COR-L47 (cell line): ENCODE data around the gene IGSF10.

Experiments used
- DNase-seq: peaks from one replicate; lab custom pipeline; 2025; lab: John Stamatoyannopoulos, UW

IGSF10 gene

DNA sequence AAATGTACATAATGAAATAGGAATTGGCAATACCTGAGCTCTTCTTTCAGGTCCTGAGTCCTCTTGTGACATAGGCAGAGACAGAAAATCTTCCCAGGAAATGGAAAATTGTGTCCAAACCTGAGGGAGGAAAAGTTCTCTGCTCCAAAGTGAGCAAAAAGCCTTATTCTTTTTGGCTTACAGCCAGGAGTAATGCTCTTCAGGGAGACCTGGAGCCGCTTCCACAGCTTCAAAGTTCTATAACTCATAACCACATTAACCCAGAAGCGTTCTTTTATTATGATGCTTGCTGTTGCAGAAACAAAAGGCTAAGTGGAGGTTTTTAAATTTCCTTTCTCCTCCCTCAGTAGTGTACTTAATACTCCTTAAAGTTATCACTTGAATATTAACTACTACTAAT is 633 bp downstream of the IGSF10 start:
- DNase-seq: no peak

DNA sequence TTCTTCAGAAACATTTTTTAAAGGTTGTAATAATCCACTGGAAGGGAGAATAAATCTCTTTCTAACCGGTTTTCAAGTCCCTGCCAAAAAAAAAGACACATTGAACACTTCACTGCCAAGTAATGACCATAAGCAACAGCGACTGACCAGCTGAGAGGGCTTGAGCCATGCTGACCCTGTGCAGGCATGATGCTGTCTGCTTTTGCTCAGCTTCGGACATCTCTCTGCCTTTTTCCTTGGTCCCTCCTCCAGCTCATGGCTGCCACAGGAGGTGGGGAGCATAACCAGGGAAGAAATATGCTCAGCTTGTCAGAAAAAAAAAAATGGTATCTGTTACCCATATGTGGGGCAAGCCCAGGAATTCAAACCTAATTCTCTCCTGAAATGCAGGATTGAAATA is 1.5 kb downstream of the IGSF10 start:
- DNase-seq: no peak

DNA sequence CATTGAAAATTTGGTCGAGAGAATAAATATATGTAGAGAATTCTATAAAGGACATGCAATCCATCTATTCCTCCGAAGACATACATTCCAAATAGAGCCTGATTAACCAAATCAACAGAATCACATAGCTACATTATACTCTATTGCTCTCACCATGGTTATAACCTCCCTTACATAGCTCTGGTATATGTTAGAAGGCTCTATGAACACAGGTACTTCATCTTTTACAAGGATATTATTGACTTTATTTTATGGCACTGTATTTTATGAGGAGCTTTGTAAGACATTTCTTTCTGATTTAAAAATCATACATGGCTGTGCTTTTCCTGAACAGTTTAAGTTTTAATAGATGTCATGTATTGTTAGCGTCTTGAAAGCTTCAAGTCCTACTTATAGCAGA is 4.8 kb downstream of the IGSF10 start:
- no peak for DNase-seq

DNA sequence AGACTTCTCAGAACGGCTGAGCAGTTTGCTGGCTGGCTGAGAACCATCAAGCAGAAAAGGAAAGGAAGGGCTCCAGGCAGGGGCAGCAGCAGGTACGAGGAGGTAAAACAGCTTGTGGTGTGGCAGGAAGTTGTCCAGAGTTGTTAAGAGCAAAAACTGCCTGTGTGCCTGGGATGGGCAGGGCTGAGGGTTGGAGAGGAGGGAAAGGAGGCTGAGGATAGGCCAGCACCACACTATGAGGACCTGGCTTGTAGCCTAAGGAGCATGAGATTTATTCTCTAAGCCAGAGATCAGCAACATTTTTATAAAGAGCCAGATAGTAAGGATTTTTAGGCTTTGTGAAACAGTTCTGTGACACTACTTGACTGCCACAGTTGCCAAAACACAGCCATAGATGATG is 8.0 kb downstream of the IGSF10 start:
- no peak for DNase-seq

DNA sequence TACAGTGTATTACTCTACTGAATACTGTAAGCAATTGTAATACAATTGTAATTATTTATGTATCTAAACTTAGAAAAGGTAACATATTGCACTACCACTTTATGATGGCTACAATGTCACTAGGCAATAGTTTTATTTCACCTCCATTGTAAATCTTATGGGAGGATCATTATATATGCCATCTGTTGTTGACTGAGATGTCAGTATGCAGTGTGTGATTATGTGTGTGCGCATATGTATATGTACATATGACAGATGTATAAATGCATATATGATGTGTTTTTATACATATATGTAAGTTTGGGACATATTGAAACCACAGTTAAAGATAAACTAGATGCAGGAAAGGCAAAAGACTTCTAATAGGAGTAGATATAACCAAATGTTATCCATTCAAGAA is 8.5 kb downstream of the IGSF10 start:
- no peak for DNase-seq

DNA sequence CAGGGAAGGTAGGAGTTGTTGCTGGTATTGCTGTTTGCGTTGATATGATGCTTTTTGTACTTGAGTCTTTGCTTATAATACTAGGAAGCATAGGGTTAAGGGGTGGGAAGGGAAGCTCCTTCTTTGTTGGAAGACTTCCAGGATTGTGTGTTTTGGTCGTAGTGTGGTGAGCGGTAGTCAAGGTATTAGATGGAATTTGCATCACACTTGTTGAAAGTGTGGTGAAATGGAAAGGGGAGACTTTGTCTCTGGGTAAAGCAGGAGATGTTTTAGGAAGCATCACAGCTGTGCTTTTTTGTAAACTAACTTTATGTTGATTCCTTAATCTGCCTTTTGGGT is 14.9 kb downstream of the IGSF10 start:
- DNase-seq: no peak

DNA sequence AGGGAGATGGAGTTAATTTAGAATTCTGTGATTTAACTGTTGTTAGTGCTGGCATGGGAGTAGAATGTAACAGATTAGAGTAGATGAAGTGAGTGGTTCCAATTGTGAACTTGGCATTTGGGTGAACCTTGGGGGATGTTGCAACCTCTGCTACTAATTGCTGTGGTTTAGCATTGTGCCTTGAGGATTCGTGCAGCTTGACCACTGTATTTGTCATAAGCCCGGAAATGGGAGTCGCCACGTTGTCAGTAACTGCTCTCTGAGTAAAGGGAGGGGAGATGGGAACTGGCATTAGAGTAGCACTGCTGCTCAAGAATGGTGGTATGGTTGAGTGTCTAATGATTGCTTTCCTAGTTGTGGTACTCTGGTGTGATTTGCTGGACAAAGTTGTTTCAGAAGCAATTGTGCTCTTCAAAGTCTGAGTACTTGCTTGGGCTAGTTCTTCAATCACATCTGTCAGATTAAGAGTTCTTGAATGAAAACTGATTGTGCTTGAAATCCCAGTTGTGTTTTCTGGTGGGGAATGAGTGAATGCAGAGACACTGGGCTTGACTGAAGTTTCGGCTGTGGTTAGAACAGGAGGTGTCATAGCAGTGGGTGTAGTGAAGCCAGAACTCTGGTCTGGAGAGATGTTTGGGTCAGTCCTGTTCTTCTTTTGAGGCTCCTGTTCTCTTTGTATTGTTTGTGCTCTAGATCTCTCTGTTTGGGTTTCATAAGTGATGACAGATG is 15.4 kb downstream of the IGSF10 start:
- DNase-seq: no peak

DNA sequence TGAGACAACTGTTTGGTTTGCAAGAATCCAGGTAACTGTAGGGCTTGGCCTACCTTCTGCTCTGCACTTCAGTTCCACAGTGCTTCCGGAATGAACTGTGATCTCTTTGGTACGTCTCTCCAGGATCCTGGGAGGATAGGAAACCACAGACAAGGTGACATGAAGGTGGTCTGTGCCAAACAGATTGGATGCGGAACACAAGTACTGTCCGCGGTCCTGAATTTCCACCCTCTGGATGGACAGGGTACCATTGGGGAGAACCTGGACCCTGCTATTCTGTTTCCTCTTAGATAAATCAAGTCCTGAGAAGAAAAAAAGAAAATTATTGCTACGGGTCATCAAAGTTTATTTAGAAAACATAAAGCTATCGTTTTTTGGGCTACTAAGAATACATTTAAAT is 17.3 kb downstream of the IGSF10 start:
- no peak for DNase-seq

DNA sequence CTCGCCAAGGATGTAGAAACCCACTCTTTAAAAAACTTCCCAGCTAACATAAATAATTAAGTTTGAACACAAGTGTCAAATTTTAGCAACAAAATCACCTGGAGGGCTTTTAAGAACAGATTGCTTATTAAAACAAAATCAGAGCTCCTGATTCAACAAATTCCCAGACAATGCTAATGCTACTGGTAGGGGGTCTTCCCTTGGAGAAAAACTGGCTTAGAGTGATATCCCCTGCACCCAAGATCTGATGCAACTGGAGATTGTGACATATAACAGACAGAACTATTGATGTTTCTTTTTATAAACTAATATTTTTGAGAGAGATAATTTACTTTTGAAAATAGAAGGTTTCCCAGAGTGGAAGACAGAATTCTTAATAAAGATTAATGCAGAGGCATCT is 19.9 kb downstream of the IGSF10 start:
- no peak for DNase-seq

DNA sequence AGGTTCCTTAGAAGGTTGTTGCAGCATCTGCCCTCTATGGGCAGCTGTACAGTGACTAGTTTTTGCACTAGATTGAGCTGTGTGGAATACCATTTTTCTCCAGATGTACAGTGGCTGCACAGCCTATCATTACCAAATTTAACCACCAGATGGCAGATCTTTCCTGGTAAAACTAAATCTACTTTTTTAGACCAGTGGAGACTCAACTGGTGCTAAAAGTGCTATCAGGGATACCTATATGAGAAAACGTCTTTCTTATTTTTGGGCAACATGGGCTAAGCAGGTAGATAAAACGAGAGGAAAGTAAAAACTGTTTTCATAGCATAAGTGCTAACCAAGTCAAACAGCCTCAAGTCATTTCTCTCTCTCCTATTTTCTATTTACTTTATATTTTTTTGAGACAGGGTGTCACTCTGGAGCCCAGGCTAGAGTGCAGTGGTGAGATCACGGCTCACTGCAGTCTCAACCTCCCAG is 21.2 kb downstream of the IGSF10 start:
- DNase-seq: peak; percentile 77

DNA sequence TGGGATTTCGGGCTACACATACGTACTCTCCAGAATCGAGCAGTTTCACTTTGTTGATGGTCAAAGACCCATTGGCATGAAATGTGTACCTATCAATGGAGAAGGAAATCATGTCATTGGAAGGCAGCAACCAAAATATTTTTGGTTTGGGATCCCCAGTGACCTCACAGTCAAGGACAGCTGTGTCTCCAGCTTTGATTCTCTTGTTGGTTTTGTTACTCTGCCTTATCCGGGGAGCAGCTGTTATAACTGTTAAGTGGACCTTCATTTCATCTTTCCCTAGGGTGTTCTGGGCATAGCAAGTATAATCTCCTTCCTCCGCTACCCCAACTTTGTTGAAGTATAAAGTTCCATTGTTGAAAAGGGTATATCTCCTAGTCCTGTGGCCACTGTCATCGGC is 23.0 kb downstream of the IGSF10 start:
- DNase-seq: no peak

DNA sequence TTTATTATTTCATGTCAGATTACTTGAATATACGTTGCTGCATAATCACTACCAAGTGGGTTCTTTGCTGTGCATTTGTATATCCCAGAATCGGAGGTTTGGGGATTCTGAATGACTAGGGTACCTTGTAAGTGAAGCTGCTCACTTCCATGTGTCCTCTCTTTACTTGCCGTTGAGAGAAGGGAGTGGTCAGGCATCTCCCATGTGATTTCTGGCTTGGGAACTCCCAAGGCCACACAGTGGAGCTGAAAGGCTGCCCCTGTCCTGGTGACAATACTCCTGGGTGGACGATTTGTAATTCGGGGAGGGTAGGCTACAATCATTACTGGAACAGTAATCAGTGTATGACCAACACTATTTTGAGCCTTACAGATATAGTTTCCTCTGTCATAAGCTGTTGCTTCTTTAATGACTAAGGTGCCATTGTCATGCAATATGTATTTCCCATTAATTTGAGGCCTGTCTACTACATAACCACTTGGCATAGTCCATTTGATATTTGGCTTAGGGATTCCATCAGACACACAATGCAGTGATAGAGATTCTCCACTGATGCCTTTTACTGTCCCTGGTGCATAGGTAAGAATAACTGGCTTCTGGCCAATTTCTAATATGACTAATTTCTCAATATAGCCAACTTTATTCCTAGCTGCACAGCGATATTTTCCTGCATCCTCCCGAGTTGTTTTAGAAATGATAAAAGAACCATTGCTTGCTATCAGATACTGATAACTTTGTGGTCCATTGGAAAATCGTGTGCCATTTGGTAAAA is 24.0 kb downstream of the IGSF10 start:
- DNase-seq: no peak

DNA sequence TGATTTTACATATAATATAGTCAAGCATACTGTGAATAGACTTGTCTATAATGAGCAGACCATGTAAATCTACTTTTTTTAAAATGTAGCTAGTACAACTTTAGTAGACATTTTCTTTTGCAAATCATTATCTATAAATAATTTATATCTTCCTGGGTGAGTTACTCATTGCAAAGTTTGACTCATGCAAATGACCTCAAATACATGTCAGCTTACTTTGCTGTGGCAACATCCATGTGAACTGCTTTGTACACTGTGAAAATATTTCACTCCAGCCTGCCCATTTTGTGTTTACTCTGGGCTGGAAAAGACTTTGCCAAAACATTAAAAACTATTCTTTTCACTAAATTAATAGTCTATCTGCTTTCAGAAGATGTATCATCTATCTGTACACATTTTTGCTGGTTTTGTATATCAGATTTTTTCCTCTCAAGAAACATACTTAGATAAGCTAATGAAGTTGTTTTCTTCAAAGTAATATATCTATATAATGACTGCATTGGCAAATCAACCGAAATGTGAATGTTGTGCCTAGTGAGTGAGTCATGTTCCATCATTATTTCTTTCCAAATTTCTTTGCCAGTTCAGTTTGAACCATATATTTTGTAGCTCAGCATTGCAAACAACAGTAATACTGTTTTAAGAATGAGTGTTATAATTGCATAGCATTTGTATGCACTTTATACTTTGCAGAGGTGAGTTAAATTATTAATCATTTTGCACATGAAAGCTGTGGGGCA is 26.5 kb downstream of the IGSF10 start:
- no peak for DNase-seq

DNA sequence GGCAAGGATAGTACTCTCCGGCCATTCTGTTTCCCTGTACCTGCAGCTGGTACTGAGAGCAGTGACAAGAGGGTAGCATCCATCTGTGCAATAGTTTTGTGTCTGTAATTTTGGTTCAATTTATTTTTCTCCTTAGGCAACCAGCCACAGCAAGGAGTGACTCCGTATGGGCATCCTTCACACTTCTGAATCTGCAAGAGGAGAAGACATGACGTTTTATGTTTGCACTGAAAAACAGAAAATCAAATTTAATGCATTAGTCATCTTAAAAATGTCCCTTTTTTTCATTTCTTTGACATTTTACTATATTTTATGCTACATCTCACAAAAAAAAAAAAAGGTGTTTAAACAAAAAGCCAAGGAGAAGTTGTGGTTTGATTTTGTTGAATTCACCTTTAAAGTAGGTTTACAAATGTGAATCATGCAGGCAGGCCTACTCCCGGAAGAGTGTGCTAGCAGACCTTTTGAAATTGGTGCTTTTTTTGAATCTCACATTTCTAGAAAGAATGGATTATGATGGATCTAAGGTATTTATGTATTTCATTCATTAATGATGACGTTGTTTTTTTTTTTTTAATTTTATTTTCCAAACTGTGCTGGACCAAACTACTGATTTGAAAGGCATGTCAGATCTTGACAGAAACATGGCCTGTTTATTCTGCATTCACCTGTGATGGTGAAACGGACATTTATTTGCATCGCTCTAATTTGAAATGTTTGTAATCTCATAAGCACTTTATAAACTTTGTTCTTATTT is 28.1 kb downstream of the IGSF10 start:
- DNase-seq: no peak

DNA sequence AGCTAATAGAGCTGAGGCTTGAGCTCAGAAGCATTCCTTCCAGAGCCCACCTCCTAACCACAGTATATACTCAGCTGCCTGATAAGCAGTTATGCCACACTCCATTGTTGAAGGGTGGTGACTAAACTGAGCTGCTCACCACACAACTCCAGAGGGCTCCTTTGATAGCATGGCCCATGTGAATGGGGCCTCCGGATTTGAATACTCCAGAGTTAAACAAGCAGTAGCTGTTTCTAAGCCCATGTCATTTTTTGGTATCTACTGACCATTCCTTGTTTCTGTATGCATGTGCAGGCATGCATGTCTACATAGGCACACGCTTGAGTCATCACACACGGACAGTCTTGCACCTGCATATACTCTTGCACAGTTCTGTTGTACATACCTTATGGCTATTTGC is 28.9 kb downstream of the IGSF10 start:
- no peak for DNase-seq

DNA sequence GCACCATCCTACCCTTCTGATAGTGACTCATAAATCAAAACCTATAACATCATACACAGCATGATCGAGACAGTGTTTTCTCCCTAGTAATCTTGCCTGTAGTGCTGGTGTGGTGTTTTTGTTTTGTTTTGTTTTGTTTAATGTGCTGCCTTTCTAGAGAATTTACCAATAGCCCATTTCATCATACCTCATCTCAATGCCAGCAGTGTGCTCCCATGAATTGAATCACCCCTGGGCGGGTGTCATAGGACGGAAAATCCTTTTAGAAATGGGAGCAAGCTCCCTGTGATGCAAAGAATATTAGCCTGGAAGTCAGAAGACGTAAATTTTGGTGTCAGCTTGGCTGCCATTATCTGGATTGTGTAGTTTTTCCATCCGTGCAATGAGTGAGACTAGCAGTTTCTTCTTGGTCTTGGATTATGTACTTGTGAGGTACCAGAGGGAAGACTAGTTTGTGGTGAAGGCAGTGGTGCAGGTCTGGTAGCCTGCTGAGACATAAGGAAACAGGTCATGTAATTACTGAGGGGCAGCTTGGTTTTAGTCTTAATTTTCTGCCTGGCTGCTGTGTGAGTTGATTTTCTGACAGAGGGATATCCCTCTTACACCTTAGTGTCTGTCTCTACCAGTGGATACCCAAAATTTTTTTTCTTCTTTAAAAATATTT is 29.9 kb downstream of the IGSF10 start:
- no peak for DNase-seq

DNA sequence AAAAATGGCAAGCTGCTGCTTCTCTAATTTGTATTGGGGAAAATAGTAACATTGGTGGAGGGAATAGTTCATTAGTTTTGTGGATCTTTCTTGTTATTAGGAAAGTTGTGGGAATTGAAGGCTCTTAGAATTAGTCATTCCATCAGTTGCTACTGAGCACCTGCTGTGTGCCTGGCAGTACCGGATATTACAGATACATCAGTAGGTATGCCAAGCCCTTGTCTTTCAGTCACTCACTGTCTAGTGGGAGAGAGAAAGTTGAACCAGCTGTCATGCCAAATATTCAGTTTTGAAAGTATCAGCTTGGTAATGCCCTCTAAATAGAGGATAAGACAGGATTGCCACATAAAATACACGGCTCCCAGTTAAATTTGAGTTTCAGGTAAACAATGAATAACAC is 32.5 kb downstream of the IGSF10 start:
- no peak for DNase-seq

DNA sequence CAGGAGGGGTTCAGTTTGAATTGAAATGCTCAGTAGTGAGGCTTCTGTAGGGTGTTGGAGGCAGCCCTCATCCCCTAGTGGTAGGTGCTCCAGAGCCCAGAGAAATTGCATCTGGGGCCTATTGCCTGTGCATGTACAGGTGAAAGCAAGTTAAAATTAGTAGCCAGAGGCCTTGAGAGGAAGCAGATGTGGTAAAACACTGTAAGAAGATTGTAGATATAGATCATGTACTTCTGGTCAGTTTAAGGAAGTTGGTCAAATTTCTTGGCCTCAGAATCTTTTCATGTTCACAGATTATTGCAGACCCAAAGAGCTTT is 34.6 kb downstream of the IGSF10 start:
- DNase-seq: no peak

DNA sequence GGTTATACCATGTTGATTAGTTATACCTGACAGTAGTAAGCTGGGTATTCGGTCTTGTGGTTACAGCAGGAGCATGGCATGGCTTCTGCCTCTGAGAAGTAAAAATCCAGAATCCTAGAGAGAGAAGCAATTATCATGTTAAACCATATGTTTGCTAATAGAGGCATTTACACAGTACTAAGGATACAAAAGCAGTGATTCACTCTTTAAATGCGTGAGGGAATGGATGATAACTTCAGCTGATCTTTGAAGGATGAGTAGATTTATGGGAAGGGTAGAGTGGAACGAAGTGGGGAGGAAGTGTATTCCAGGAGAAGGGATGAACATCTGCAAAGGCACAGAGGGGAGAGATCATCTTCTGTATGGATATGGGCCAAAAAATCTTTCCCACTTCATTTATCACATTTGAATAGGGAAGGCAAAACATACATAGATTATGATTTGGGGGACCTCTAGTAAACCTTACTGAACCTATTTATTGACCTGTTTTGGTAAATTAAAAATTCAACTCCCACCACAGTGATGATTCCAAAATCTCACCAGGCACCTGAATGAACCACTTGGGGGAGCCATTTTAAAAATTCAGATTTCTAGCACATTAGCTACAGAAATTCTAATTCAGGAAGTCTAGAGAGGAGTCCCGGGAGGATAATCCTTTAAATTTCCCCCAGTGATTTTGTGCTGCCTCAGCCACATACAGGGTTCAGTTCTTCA is 35.1 kb downstream of the IGSF10 start:
- no peak for DNase-seq

DNA sequence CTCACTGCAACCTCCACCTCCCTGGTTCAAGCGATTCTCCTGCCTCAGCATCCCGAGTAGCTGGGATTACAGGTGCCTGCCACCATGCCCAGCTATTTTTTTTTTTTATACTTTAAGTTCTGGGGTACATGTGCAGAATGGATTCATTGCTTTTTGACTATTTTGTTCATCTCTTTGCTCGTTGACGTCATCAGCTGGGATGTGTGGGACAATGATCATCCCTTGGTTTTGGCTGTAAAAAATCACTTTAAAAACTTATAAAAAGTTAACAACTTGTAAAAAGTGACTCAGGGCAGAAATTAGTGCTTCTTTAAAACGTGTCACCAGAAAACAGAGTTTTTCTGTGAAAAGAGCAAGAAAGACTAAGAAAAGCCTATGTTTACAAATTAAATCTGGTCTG is 37.8 kb downstream of the IGSF10 start:
- no peak for DNase-seq

DNA sequence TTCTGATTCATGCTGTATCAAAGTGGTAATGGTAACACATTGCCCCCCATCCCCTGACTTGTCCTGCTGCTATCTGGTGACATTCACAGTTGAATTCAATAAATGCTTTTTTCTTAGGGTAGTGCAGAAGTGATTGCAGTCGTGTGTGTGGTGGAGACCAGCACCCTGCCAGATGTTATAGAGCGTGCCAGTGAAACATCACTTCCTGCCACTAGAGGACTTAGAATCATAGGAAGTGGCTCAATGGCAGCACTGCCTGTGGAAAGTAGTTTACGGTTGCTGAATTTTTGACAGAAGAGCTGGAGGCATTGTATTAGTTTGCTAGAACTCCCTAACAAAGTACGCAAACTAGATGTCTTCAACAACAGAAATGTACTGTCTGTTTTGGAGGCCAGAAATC is 38.9 kb downstream of the IGSF10 start:
- no peak for DNase-seq
